ENCODE results near the gene DDRGK1.
"Not testable (repeated sequence)": the region's sequence is repeated elsewhere in the genome, so short reads cannot be mapped to it uniquely, and the experiment has no call there.

Gene DDRGK1

GRCh38 chr20:3193806-3194616, 10.5 kb downstream of the DDRGK1 start:
- H3K4me3 ChIP-seq (replicated peaks; ENCODE audit: low read depth, low read length), result no peak overlapping the region
- no peak for DNase-seq (ENCODE audit: low read depth)
- TF ChIP-seq CTCF (IDR thresholded peaks at IDR 0.05; ENCODE audit: low read length, missing control alignments), result no peak

- DNase-seq (ENCODE audit: low read depth), result no peak
- H3K4me3 ChIP-seq (replicated peaks; ENCODE audit: low read depth, low read length), result no peak overlapping the region
- no peak for TF ChIP-seq CTCF (IDR thresholded peaks at IDR 0.05; ENCODE audit: low read length, missing control alignments)
Observed at GRCh38 chr20:3192226-3193015, 12.1 kb downstream of the DDRGK1 start.

DNA sequence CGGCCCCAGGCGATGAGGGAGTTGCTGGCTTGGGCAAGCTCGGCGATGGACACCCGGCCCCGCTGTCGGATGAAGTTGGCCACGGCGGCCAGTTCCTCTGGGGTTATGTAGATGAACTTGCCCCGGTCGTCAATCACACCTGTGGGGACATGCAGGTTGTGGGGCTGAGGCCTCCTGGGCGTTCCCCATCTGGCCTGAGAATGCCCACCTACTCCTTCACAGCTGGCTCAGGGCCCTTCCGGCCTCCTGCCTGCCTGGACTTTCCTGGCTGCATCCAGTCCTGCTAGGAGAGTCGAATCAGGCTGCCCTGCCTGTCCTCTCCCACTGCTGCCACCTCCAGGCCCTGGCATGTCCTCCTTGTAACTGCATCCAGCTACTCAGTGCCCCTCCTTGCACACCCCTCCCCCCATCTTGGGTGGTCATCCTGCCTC, 13.8 kb downstream of the DDRGK1 start:
- H3K4me3 ChIP-seq (replicated peaks; ENCODE audit: low read depth, low read length), result no peak overlapping the region
- TF ChIP-seq CTCF (IDR thresholded peaks at IDR 0.05; ENCODE audit: low read length, missing control alignments), result no peak
- no peak for DNase-seq (ENCODE audit: low read depth)

DNA sequence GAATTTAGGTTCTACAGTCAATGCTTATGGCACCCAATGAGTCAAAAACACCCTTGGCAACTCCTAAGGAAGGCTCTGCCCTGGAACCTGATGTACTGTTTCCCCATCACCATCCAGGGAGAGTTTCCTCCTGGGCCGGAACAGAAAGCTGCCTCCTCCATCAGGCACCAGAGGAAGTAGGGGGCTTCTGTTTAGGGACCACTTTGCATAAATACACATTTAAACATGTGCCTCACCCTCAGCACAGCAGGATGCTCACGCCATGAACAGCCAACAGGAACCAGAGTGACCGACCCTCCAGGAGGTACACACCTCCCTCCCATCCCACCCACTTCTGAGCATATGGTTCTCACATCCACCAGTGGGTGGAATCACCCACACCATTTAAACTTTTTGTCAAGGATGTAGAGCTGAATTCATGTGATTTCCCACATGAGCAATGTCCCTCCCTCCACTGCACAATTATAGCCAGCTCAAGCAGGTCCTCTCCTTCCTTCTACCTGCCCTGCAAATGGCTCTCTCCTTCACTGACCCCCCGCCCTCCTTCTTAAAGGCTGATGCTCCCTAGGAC, 14.8 kb downstream of the DDRGK1 start:
- no peak for TF ChIP-seq CTCF (IDR thresholded peaks at IDR 0.05; ENCODE audit: low read length, missing control alignments)
- DNase-seq (ENCODE audit: low read depth), result no peak
- no peak overlapping the region for H3K4me3 ChIP-seq (replicated peaks; ENCODE audit: low read depth, low read length)

- TF ChIP-seq CTCF (IDR thresholded peaks at IDR 0.05; ENCODE audit: low read length, missing control alignments), result no peak
- DNase-seq (ENCODE audit: low read depth), result no peak
- no peak overlapping the region for H3K4me3 ChIP-seq (replicated peaks; ENCODE audit: low read depth, low read length)
Observed at GRCh38 chr20:3188823-3189413, 15.6 kb downstream of the DDRGK1 start.

- not testable (repeated sequence) for H3K4me3 ChIP-seq (replicated peaks; ENCODE audit: low read depth, low read length); DNase-seq (ENCODE audit: low read depth)
Observed at GRCh38 chr20:3187861-3188260, 16.6 kb downstream of the DDRGK1 start.
